Caki2 (cell line): ENCODE data around the gene PRPH. TPM values are rescaled to one million over a fixed set of nuclear protein-coding genes. Genes with fewer than 3 reads are reported as not detected.
"Not testable (repeated sequence)": the region's sequence is repeated elsewhere in the genome, so short reads cannot be mapped to it uniquely, and the experiment has no call there.

ENCODE experiments used
- DNase-seq: peaks from one replicate; pipeline ENCODE4 v3.0.0-alpha.2; 2015; ENCODE audit warnings: low read depth
- in situ Hi-C: cut with HindIII; loops from 2 replicates; pipeline ENCODE4 v1.10.0; 2016; ENCODE audit warnings: low sequenced_read_pairs, low pct_unique_long_range_greater_than_20kb, mixed read lengths
- total RNA-seq: library from RNA; depleted of rRNA; stranded (reverse); fragments of >200 nt; shearing (Covaris generic); gene quantifications from 2 replicates; pipeline ENCODE4 v1.2.3, GENCODE V29; 2014; ENCODE audit warnings: low replicate concordance

The PRPH gene
- total RNA-seq, 1 experiment from 2014 or later: 7.8 TPM

DNA sequence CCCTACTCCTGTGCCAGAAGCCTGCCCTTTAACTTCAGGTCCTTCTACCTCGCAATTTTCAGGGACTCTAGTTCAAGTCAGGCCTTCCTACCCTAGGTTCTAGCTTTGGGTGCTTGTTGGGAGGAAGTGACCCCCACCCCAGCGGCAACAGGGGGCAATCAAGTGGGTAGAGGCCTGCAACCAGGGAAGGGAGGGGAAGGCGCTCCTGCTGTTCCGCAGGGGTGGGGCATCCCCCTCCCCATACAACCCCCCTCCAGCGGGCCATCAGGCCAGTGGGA, 204 bp upstream of the PRPH start:
- in situ Hi-C loops: no loop called here
- DNase-seq: no peak

DNA sequence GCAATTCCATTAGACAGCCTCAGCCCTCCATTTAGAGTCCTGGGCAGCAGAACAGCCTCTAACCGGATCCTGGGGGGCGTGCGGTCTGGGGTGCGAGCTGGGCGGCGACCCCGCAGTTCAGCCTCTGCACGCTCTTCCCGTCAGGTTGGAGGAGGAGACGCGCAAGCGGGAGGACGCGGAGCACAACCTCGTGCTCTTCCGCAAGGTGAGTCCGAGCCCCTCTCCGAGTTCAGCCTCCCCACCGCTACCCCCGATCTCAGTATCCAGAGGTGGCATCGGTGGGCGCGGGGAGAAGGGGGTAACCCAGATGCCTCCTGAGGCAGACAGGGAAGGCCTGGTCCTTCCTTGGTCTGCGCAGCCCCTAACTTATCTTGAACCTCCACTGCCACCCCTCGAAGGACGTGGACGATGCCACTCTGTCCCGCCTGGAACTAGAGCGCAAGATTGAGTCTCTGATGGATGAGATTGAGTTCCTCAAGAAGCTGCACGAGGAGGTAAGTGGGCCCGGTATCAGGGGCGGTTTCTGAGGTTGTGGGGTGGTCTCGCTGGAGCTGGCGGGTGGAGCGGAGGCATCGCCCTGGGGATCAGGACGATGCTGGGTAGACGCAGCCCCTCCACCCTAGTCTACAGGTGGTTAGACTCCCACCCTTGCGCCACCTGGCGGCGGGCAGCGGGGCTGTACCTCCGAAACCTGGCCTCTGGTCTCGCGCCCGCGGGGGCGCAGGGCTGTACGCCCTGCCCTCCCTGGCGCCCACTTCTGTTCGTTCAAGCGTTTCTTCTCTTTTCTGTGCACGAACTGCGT, 1.3 kb downstream of the PRPH start:
- in situ Hi-C loops: no loop called here
- no peak for DNase-seq

DNA sequence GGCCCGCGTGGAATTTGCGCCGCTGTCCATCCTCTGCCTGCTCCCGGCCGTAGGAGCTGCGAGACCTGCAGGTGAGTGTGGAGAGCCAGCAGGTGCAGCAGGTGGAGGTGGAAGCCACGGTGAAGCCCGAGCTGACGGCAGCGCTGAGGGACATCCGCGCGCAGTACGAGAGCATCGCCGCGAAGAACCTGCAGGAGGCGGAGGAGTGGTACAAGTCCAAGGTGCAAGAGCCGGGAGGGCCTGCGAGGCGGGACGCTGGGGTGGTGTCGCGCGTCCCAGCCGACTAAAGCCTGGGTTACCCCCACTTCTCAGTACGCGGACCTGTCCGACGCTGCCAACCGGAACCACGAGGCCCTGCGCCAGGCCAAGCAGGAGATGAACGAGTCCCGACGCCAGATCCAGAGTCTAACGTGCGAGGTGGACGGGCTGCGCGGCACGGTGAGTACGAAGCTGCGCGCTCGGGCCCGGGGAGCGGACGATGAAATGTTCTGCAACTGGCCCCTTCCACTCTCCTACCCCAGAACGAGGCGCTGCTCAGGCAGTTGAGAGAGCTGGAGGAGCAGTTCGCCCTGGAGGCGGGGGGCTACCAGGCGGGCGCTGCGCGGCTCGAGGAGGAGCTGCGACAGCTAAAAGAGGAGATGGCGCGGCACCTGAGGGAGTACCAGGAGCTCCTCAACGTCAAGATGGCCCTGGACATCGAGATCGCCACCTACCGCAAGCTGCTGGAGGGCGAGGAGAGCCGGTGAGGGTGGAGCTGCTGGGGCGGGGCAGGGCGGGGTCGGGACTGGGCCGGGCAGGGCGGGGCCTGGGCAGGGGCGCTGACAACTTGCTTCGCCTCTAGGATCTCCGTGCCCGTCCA, 2.1 kb downstream of the PRPH start:
- peak; percentile 65 for DNase-seq
- in situ Hi-C loops: no loop called here

DNA sequence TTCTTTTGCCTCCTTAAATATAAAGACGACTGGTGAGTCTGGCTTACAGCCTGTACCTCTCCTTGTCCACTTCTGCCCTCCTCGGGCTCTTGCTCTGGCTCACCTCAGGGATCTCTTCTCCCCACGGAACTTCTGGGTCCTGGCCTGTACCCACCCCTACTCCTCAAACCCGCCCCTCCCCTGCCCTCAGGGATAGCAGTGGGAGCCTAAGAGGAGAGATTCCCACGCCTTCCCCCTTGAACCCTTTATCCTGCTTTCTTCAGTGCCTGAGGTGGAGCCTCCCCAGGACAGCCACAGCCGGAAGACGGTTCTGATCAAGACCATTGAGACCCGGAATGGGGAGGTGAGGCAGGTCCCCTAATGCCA, 2.7 kb downstream of the PRPH start:
- in situ Hi-C loops: no loop called here

DNA sequence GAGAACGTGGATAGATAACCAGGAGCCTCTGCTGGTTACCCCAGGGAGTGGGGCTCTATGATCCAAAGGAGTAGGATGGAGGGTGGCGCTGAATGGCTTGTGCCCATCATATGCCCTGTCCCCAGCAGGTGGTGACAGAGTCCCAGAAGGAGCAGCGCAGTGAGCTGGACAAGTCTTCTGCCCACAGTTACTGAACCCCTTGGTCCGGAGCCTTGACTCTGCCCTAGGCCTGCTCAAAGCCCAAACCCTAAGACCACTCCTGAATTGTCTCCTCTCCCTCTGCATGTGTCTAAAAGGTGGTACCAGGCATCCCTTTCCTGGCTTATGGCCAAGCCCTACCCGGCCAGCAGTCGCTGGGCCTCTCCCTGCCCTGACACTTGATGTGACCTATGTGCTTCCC, 3.2 kb downstream of the PRPH start:
- no peak for DNase-seq
- in situ Hi-C loops: no loop called here

More for the DNA sequence above, 2.7 kb downstream of the PRPH start:
- no peak for DNase-seq

DNA sequence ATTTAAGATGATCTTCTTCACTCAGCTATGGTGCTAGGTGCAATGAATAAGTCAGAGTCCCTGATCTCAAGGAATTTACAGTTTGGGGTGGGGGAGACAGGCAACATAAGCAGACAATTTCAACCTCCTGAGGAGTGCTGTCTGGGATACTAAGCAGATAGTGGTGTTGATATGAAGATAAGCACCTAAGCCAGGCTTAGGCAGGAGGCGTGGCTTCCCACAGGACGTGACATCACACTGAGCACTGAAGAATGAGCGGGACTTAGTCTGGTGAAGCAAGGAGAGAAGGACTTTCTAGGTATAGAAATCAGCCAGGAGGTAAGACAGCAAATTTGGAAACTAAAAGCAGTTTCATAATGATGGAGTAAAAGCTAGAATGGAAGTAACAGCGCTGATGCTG, 6.8 kb downstream of the PRPH start:
- in situ Hi-C loops: no loop called here
- DNase-seq: no peak

DNA sequence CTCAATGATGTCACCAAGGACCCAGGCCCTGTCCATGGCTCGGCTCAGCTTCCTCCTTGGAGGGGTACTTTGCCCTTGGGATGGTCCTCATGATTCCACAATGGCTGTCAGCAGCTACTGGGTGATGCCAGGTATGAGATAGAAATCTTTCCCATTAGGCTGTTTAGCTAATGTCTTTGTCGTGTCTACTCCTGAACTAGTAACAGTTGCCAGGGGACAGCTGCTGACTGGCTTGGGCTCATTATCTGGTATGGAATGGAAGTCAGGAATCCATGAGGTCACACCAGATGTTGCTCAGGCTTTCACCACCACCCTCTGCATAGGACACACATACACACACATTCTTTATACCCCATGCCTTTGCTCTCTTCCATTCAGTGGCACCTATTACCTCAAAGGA, 9.2 kb downstream of the PRPH start:
- in situ Hi-C loops: no loop called here
- no peak for DNase-seq

DNA sequence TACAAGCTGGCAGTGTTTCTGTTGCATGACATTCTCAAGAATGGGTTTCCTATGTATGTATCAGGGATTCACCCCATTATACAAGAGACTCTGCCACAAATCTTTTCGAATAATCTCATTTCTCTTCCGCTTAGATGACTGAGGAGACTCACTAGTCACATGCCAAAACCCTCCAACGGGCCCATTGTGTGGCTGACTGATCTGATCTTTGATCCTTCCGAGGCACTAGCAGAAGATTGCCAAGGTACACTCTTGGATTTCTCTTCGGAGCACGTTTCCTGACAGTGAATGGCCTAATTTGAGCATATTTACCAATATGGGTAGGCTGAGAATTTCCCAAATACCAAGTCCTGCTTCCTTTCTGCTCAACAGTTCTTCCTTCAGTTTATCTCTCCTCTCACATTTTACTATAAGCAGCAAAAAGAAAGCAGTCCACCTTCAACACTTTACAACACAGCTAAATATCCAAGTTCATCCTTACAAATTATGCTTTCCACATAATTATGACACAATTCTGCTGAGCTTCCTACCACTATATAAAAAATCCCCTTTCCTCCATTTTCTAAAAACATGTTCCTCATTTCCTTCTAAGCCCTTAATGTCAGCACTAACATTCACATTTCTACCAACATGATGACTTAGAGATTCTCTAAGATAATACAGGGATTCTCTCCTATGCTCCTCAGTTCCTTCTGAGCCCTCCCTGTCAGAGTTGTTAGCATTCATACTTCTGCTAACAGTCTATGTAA, 11.0 kb downstream of the PRPH start:
- no peak for DNase-seq
- in situ Hi-C loops: no loop called here

DNA sequence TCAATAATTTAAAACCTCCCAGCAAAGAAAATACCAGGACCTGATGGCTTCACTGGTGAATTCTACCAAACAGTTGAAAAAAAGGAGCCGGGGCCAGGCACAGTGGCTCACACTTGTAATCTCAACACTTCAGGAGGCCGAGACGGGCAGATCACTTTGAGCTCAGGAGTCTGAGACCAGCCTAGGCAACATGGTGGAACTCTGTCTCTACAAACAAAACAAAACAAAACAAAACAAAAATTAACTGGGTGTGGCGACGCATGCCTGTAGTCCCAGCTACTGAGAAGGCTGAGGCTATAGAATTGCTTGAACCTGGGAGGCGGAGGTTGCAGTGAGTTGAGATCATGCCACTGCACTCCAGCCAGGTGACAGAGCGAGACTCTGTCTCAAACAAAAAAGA, 14.4 kb downstream of the PRPH start:
- in situ Hi-C loops: no loop called here
- no peak for DNase-seq

DNA sequence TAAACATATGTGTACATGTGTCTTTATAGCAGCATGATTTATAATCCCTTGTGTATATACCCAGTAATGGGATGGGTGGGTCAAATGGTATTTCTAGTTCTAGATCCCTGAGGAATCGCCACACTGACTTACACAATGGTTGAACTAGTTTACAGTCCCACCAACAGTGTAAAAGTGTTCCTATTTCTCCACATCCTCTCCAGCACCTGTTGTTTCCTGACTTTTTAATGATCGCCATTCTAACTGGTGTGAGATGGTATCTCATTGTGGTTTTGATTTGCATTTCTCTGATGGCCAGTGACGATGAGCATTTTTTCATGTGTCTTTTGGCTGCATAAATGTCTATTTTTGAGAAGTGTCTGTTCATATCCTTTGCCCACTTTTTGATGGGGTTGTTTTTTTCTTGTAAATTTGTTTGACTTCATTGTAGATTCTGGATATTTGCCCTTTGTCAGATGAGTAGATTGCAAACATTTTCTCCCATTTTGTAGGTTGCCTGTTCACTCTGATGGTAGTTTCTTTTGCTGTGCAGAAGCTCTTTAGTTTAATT, 15.6 kb downstream of the PRPH start:
- in situ Hi-C loops, DNase-seq: not testable (repeated sequence)

DNA sequence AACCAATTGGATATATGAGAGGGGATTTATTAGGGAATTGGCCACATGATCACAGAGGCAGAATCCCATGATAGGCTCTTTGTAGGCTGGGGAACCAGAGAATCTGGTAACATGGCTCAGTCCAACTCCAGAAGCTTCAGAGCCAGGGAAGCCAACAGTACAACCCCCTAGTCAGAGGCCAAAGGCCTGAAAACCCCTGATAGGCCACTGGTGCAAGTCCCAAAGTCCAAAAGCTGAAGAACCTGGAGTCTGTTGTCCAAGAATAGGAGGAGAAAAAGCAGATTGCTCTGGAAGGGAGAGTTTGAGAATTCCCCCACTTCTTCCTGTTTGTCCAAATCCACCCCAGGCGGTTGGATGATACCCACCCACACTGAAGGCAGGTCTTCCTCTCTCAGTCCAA, 19.9 kb downstream of the PRPH start:
- DNase-seq: no peak
- in situ Hi-C loops: no loop called here

DNA sequence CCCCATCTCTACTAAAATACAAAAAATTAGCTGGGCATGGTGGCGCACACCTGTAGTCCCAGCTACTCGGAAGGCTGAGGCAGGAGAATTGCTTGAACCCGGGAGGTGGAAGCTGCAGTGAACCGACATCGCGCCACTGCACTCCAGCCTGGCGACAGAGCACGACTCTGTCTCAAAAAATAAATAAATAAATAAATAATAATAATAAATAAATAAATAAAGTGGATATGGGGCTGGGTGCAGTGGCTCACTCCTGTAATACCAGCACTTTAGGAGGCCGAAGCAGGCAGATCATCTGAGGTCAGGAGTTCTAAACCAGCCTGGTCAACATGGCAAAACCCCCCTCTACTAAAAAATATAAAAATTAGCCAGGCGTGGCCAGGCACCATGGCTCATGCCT, 22.2 kb downstream of the PRPH start:
- in situ Hi-C loops, DNase-seq: not testable (repeated sequence)

DNA sequence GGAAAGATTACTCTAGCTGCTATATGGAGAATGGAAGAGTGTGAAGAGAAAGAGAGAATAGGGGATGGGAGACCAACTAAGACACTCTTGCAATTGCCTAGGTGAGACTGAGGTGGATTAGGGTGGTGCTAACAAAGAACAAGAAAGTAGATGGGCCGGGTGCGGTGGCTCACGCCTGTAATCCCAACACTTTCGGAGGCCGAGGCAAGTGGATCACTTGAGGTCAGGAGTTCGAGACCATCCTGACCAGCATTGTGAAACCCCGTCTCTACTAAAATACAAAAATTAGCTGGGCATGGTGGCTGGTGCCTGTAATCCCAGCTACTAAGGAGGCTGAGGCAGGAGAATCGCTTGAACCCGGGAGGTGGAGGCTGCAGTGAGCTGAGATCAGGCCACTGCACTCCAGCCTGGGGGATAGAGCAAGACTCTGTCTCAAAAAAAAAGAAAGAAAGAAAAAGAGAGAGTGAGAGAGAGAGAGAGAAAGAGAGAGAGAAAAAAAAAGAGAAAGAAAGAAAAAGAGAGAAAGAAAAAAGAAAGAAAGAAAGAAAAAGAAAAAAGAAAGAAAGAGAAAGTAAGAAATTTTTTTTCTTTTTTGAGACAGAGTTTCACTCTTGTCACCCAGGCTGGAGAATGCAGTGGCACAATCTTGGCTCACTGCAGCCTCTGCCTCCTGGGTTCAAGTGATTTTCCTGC, 25.6 kb downstream of the PRPH start:
- DNase-seq, in situ Hi-C loops: not testable (repeated sequence)

DNA sequence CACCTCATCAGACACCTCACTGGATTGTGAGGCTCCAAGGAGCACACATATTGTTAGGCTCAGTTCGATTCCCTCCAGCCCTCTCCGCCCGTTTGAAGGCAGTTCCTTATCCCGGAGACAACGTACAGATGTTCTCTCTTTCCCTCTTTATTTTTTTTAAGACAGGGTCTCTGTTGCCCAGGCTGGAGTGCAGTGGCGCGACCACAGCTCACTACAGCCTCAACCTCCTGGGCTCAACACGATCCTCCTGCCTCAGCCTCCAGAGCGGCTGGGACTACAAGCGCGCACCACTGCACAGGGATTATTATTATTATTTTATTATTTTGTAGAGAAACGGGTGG, 27.4 kb downstream of the PRPH start:
- in situ Hi-C loops: no loop called here
- DNase-seq: no peak

DNA sequence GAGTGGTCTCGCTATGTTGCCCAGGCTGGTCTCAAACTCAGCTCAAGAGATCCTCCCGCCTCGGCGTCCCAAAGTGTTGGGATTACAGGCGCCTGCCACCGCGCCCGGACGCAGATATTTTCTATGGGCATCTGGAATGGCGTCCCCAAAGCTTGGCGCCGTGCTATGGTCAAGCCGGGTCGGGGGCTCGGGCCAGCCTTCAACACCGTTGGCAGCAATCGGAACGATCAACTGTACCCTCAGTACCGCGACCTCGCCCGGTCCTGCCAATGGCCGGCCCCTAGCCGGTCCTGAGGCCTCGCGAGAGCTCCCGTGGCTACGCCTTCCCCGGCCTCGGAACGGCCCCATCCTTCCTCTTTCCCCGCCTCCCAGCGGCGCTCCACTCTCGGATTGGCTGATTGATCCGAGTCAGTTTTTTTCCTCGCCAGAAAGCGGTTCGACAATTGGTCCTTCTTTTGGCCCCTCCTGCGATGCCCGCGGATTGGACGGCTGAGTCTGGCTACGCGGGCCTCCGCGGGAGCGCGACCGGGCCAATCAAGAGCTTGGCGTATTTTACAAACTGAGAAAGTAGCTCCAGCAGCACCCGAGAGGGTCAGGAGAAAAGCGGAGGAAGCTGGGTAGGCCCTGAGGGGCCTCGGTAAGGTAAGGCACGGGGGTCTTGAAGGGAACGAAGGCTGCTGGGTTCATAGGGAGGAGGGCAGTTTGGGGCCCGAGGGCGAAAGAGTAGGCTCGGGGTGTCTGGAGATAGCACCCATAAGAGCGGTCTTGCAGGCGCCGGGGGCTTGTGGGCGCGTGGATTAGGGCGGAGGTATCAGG, 28.0 kb downstream of the PRPH start, which contains the start of gene TROAP:
TROAP (plus strand) TSS at position 548 of the 816 bp plus-strand sequence. CDS start 354 bp downstream, outside the sequence.
- peak; percentile 99 for DNase-seq
- in situ Hi-C loops: no loop called here

DNA sequence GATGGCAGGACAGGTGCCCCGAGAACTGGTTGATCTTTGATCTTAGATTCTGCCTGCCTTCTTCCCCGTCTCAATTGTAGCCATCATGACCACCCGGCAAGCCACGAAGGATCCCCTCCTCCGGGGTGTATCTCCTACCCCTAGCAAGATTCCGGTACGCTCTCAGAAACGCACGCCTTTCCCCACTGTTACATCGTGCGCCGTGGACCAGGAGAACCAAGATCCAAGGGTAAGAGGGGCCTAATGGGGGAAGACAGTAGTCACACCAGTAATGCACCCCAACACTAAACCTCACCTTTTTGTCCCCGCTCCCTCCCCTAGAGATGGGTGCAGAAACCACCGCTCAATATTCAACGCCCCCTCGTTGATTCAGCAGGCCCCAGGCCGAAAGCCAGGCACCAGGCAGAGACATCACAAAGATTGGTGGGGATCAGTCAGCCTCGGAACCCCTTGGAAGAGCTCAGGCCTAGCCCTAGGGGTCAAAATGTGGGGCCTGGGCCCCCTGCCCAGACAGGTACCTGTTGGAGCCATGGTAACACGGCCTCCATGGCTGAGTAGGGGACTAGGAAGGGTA, 28.7 kb downstream of the PRPH start:
- DNase-seq: no peak
- in situ Hi-C loops: no loop called here

DNA sequence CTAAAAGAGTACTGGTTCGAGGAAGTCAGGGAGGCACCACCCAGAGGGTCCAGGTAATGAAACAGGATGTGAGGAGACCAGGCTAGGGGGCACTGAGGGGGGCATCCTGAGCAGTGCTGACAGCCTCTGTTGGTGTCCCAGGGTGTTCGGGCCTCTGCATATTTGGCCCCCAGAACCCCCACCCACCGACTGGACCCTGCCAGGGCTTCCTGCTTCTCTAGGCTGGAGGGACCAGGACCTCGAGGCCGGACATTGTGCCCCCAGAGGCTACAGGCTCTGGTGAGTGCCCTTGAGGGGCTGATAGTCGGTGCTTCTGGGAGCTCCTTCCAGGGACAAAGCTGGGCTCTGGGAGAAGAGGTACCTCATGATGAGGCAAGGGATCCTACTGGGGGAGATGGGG, 30.7 kb downstream of the PRPH start:
- in situ Hi-C loops: no loop called here
- no peak for DNase-seq
